Effector CD4-positive, alpha-beta T cell (primary cell): ENCODE data around the gene GGTLC1. TPM values are rescaled to one million over a fixed set of nuclear protein-coding genes. Genes with fewer than 3 reads are reported as not detected.
"Not testable (repeated sequence)": the region's sequence is repeated elsewhere in the genome, so short reads cannot be mapped to it uniquely, and the experiment has no call there.

Experiments
- DNase-seq: peaks from one replicate; pipeline ENCODE4 v3.0.0-alpha.2; 2020
- total RNA-seq: gene quantifications from one replicate; lab custom pipeline; 2026; lab: John Stamatoyannopoulos, UW

Gene GGTLC1
- total RNA-seq: not detected

GRCh38 chr20:23988561-23988960 is at the start of gene GGTLC1:
Gene GGTLC1 (minus strand): TSS chr20:23988779. CDS start chr20:23986611, 2,168 bp downstream.
- DNase-seq: no peak

- no peak for DNase-seq
Observed at GRCh38 chr20:24034820-24035219, 46.2 kb upstream of the GGTLC1 start.

GRCh38 chr20:24033565-24033964 is 45.0 kb upstream of the GGTLC1 start:
- no peak for DNase-seq

GRCh38 chr20:24033151-24033550 is 44.6 kb upstream of the GGTLC1 start:
- DNase-seq: no peak

- DNase-seq: no peak
Observed at GRCh38 chr20:24032400-24032898, 43.9 kb upstream of the GGTLC1 start.

GRCh38 chr20:24027229-24027628 is 38.6 kb upstream of the GGTLC1 start:
- DNase-seq: peak; percentile 47

- no peak for DNase-seq
Observed at GRCh38 chr20:24022621-24023180, 34.1 kb upstream of the GGTLC1 start.

- no peak for DNase-seq
Observed at GRCh38 chr20:24018796-24019195, 30.2 kb upstream of the GGTLC1 start.

GRCh38 chr20:24017458-24017755 is 28.8 kb upstream of the GGTLC1 start:
- no peak for DNase-seq

GRCh38 chr20:24016607-24017457 is 28.3 kb upstream of the GGTLC1 start:
- no peak for DNase-seq

- no peak for DNase-seq
Observed at GRCh38 chr20:24013953-24014352, 25.4 kb upstream of the GGTLC1 start.

- DNase-seq: no peak
Observed at GRCh38 chr20:24011282-24011681, 22.7 kb upstream of the GGTLC1 start.

GRCh38 chr20:24007758-24008157 is 19.2 kb upstream of the GGTLC1 start:
- no peak for DNase-seq

GRCh38 chr20:24007073-24007595 is 18.6 kb upstream of the GGTLC1 start:
- no peak for DNase-seq

- DNase-seq: no peak
Observed at GRCh38 chr20:24006626-24007025, 18.0 kb upstream of the GGTLC1 start.

GRCh38 chr20:24004471-24004870 is 15.9 kb upstream of the GGTLC1 start:
- no peak for DNase-seq

GRCh38 chr20:24002896-24003295 is 14.3 kb upstream of the GGTLC1 start:
- DNase-seq: no peak

- DNase-seq: no peak
Observed at GRCh38 chr20:24001712-24002405, 13.3 kb upstream of the GGTLC1 start.

GRCh38 chr20:23998844-23999243 is 10.3 kb upstream of the GGTLC1 start:
- DNase-seq: no peak

GRCh38 chr20:23998392-23998791 is 9.8 kb upstream of the GGTLC1 start:
- DNase-seq: no peak

- peak; percentile 55 for DNase-seq
Observed at GRCh38 chr20:23995905-23996666, 7.5 kb upstream of the GGTLC1 start.

GRCh38 chr20:23995291-23995690 is 6.7 kb upstream of the GGTLC1 start:
- not testable (repeated sequence) for DNase-seq
